Caki2 (cell line): Measurements from ENCODE around the gene RIN2. TPM values are rescaled to one million over a fixed set of nuclear protein-coding genes. Genes with fewer than 3 reads are reported as not detected.

ENCODE experiments used
- DNase-seq: peaks from one replicate; pipeline ENCODE4 v3.0.0-alpha.2; 2015; ENCODE audit warnings: low read depth
- in situ Hi-C: cut with HindIII; loops from 2 replicates; pipeline ENCODE4 v1.10.0; 2016; ENCODE audit warnings: low sequenced_read_pairs, low pct_unique_long_range_greater_than_20kb, mixed read lengths
- total RNA-seq: library from RNA; depleted of rRNA; stranded (reverse); fragments of >200 nt; shearing (Covaris generic); gene quantifications from 2 replicates; pipeline ENCODE4 v1.2.3, GENCODE V29; 2014; ENCODE audit warnings: low replicate concordance

Gene RIN2
- total RNA-seq, 1 experiment from 2014 or later, result 43.0 TPM

DNA sequence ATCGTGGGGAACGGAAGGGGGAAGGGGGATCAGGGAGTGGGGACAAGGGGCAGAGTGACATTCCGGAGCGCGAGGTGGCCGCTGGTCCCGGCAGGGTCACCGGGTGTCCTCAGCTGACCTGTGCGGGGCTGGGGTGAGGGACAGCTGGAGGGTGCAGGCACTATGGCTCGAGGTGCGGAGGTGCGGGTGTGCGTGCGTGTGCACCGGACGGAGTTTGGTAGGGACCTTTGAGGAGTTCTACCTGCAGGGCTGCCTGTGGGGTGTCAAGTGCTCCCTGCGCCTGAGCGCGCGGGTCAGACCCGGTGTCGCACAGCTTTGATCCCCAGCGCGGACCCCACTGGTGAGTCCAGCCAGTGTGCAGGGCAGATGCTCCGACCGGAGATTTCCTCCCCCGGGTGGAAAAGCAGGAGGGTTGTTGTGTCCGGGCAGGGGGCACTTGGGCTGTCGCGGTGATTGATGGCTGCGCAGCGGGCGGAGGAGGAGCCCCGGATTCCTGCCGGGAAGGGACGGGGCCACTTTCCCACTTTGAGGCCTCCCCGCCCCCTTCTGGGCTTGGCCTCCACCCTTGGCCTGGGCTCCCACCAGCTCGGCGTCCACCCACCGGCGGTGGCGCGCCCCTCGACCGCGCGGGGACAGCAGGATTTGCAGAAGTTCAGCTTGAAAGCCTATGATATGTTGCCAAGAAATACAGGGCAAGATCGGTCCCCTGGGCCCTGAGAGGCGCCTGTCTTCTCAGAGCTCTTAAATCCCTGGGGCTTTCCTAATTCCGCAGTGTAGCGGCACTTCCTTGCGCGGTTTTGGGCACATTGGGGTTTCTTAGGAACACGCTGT is 658 bp downstream of the RIN2 start:
- no peak for DNase-seq
- in situ Hi-C loops, result no loop called here

DNA sequence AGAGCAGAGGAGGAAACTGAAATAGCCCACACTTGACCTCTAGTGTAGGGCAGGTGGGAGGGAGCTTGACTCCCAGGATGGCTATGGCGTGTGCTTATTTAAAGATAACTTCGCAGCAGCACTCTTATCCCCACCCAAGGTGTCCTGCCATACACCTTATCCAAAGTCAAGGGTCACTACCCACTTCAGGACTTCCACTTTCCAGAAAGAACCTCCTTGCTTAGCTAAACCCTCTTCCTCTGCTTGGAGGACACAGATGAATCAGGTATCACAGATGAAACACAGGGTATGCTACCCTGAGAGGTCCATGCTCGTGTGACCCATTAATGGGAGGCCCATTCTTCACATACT is 2.3 kb downstream of the RIN2 start:
- in situ Hi-C loops, result no loop called here
- no peak for DNase-seq

DNA sequence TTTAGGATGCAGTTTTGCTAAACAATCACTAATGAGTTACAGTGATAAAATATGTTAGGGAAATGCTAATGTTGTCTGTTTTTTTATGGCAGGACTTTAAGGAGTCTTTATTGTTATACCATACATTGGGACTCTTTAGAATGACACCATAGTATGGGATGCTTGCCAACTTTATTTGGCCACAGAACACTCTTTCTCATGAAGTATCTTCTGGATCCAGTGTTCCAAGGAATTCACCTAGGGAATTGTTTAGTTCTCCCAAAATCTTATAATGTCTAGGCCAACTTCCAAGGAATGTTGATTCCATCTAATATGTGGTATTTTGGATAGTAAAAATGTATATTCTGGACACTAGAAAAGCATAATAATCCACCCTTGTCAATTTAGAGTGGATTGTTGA is 3.3 kb downstream of the RIN2 start:
- no peak for DNase-seq

DNA sequence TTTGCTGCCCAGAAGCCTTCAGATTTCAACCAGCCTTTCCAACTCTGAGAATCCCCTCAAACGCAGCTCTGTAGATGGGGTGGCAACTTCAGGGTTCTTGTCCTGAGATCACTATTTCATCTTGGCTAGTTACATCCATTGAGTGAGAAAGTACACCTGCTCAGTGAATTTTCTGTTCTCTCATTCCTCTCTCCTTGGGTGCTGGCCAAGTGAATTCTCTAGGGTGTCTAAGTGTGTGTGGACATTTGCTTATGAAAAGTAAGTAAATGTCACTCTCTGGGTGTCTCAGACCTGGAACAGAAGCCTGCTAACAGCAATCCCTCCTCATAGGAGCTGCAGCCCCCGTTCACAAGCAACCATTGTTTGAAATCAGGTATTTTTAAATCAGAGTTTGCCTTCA is 3.8 kb downstream of the RIN2 start:
- in situ Hi-C loops, result no loop called here
- DNase-seq, result no peak

More for the DNA sequence above, 3.3 kb downstream of the RIN2 start:
- in situ Hi-C loops, result no loop called here

DNA sequence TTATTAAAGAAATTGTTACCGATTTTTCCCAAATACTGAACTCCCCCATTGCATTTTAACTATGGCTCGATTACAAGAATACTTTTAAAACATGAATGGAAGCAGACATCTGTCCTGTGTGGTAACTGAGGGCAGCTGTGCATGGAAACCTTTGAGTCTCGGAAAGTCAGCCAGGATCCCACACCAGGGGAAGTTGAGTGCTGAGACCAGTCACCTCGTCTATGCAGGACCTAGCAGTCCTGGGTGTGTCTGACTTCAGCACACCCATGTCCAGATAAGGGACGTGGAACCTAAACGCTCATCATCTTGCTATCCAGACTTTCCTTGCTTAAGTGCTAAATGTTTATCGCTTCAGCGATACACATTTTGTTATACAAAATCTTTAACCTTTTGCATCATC is 6.1 kb downstream of the RIN2 start:
- in situ Hi-C loops, result no loop called here

DNA sequence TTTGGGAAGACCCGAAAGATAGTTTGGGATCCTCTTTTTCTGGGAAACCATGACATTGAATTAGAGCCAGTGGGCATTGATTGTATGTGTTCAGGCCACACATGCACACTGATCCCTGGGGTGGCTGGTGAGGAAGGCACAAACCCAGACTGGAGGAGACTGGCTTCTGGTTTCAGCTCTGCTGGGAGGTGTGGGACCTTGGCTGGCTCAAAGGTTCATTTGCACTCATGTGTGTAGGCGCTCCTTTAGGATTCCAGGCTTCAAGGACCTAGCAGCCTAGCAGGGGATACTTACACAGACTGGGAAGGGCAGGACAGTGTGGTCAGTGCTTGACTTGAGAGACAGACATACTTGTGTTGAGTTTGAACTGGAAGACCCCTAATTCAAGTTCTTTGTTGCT is 7.2 kb downstream of the RIN2 start:
- in situ Hi-C loops, result no loop called here
- DNase-seq, result no peak

More for the DNA sequence above, 6.1 kb downstream of the RIN2 start:
- DNase-seq, result no peak

DNA sequence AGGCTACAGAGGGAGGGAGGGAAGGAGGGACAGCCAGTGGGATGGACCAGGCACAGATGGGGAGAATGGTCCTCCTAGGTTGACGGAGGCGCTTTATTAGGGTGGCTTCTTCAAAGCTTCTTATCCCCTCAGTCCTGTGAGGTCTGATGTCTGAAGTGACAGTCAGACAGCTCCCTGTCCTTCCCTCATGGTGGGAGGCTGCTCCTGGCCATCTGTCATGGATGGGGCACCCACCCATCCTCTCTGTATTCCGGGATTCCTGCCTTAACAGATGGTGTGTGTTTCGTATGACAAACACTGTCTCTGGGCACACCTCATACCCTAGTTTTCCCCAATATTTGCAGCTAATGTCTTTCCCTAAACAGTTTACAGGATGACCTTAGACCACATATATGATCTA is 7.9 kb downstream of the RIN2 start:
- DNase-seq, result no peak
- in situ Hi-C loops, result no loop called here

DNA sequence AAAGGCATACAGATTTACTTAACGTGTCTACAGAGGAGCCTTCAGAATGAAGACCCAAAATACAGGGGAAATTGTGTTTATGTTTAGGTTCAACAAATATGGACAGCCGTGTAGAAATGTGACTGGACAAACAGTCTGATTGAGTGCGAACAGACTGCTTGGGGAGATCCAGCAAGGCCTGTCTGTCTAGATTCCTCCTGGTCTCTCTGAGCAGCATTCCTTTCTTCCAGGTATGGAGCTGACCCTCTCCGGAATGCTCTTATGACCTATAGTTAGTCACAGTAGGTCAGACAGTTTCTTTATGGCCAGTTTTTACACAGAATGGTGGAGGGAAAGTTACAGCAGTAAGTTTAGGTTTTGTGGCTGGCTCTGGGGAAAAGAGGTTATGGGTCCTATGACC is 9.0 kb downstream of the RIN2 start:
- no peak for DNase-seq
- in situ Hi-C loops, result no loop called here

DNA sequence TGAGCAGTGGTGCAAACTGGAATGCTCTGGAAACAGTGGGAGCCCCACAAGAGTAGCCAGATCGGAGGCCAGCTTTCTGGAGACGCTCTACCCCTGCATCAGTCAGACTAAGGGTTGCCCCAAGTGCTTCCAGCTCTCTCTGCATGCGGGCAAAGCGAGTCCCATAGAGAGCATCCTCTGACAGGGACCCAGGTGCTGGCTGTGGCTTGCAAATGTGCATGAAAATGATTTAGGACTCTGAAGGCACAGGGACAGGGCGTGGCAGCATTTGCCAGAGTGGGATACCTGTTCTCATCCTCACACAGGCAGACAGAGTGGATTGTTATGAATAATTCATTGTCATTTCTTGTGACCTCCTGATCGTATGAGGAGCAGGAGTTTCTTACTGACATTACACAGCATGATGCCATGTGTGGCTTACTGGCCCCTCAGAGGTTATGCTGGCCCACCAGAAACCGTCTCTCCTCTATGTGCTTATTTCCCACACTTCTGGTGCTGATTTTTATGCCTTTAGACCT is 10.3 kb downstream of the RIN2 start:
- in situ Hi-C loops, result no loop called here
- no peak for DNase-seq

DNA sequence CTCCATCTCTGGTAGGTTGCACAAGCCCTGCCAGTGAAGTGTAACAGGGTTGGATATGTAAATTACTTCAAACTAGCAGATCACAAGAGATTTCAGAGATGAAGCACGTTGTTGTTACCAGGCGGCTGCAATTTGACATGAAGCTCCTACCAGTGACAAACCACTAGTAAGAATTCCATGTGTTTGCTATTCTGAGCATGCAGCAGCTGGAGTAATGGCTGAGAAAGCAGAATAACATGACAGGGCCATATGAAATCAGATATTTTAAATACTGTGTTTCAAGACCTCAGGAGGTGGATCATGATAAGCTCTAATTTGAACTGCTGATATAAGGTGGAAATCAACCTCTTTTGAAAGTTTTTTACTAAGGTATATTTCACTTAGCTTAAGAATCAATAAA is 11.4 kb downstream of the RIN2 start:
- DNase-seq, result no peak
- in situ Hi-C loops, result no loop called here

DNA sequence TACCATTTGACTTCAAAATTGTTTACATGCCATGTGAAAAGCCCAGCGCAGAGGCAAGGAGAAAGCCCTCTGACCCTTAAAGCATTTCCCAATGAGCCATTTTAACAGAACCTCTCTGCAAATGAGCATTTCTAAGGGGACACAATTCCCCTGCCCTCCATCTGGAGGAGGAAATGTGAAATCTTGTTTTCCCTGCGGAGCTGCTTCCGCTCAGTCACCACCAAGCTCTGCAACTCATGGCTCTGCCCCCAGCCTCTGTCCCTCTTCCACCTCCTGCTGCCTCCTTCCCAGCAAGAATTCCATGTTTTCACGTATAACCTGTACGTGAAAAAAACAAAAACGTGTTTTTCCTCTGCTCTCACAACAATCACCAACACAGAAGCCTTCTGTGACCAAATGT is 12.3 kb downstream of the RIN2 start:
- no peak for DNase-seq
- in situ Hi-C loops, result no loop called here

DNA sequence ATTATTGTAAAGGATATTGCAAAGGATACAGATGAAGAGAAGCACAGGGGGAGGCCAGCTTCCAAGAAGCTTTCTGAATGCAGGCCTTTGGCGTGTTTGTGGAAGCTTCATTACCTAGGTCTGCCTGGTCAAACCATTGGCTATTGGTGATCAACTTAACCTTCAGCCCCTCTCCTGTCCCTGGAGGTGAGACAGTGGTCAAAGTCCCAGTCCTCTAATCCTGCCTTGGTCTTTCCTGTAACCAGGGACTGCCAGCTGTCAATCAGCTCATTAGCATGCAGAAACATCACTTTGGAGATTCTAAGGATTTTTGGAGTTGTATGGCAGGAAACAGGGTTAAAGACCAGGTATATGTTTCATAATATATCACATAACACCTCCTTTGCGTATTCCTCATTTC is 13.0 kb downstream of the RIN2 start:
- in situ Hi-C loops, result no loop called here
- no peak for DNase-seq

DNA sequence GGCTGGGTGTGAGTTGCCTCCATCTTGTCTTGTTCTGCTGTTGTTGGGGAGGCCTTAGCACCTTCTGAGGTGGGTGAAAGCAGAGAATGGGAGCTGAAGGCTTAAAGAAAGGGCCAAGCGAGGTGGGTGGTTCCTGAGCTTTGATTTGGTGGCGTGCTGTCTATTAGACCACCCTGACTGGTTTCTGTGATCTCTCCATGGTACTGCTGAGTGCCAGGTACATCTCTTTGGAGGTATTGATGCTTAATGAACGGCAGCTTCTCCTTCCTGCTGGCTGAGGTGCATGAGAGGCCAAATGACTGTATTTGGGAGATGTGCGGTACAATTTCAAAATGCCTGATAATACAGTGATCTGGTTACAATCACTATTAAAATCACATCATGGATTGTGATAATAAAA is 15.4 kb downstream of the RIN2 start:
- DNase-seq, result no peak
- in situ Hi-C loops, result no loop called here

DNA sequence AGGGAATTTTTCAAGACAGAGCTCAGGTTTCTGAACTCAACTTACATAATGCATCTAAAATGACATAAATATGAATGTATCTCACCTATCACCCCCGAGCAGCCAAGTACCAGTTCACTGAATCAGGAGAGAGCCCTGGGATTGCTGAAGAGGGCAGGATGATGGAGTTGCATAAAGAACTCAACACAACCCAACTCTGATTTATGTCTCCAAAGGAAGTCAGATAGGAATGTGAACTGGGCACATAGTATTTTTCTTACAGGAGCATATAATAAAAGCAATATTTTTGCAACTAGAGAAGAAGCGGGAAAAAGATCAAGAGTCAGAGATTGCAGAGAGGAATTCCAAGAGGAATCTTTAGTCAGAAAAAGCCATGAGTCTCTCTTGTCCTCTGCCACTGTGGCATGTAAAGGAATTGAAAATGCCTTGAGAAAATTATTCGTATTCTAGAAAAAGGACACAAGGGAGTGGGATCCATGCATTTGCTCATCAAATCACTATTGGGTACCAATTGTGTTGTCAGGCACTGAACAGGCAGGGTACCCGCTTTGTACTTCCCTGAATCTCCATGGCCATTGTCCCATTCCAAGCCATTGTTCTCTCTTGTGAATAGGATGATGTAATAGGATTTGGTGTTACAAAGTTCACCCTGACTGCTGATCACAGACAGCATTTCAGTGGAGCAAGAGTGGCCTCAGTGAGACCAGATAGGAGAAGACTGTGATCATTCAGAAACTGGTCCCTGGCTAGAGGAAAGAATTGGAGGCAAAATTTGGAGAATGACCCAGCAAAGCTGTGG is 16.3 kb downstream of the RIN2 start:
- in situ Hi-C loops, result no loop called here
- DNase-seq, result no peak

DNA sequence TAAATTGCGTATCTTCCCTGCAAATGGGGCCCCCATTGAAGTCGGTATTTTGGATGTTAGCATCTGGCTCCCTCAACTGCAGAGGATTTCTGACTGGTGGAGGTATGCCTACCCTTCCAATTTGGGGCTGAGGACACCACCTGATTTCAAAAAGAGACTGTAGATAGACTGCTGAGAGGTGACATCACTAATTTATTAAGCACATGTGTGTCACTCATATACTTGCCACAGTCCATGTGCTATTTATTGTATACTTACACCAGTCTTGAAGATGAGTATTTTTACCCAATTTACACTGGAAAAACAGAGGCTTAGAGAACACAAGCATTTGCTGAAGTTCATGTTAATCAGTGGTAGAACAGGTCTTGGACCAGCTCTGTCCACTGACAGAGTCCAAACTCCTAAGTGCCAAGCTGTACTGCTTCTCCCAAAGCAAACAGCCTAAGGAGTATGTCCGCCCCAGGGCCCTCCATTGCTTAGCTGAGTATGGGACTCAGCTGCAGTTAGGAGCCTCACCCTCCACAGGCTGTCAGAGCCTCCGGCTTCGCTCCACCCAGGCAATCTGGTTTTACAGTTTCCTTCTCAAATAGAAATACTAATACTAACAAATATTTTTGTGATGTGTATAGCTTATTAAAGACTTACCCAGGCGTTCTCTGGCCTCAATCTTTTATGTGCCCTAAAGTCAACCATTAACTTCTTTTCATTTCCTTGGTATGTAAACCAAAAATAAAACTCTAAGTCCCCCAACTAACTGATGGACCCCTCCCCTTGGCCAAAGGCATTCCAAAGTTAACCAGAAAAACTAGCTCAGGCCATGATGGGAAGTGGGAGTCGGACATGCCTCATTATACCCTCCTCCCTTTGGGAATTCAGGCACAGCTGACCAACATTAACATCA is 17.5 kb downstream of the RIN2 start:
- DNase-seq, result peak; percentile 84
- in situ Hi-C loops, result loop anchor here (25.0 kb wide), 2 partner anchors 112 to 212 kb away; no protein-coding TSS in a partner anchor

DNA sequence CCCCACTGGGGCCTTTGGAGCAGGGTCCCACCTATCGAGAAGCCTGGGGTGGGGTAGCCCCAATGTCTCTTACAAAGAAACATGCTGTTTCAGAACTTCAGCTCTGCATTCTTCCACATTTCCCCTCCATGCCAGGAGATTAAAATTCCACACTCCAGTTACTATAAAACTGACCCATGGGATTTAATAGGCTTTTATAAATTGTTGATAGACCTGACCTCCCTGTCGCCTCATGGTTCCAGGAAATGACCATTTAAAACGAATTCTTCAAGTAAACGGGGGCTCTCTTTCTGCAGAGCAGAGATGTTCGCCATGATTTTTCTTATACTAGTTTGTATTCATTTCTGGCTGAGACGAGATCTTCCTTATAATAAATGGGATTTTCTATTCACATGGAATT is 19.3 kb downstream of the RIN2 start:
- no peak for DNase-seq
- in situ Hi-C loops, result loop anchor here (25.0 kb wide), 2 partner anchors 110 to 210 kb away; no protein-coding TSS in a partner anchor

DNA sequence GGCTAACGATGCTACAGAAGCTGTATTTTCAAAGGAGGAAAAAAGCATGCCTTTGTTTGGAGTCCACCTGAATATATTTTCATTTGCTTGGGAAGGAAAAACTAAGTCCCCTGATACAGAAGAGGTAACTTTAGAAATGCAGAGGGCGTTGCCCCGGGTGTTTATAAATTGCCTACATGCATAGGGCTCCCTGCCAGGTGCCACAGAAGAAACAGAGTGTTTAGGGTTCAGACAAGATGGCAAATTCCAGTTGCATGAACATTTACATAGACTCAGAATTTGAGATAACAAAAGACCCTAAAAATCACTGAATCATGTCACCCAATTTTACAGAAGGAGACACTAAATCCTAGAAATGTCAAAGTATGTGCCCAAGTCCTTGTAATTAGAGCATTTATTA is 19.9 kb downstream of the RIN2 start:
- in situ Hi-C loops, result loop anchor here (25.0 kb wide), 2 partner anchors 109 to 209 kb away; no protein-coding TSS in a partner anchor
- DNase-seq, result no peak

DNA sequence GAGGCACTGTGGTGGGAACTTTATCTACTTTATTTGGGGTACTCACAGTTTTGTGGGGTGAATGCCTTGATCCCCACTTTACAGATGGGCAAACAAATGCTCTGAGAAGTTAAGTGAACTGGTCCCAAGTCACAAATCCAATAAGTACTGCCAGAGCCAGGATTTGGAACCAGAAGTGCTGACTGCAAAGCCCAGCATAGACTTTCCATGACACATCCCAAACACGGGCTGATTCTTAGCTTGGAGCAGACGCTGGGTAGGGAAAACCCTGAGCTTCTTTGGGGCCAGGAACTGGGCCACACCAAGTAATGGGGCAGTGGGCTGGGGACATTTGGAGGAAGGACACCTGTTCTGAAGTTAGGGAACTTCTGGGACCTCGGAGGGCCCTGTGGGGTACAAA is 20.3 kb downstream of the RIN2 start:
- no peak for DNase-seq
- in situ Hi-C loops, result loop anchor here (25.0 kb wide), 2 partner anchors 109 to 209 kb away; no protein-coding TSS in a partner anchor
